Measurements from ENCODE around the gene LIME1. TPM values are rescaled to one million over a fixed set of nuclear protein-coding genes. Genes with fewer than 3 reads are reported as not detected.

LIME1 gene
- total RNA-seq, 1 experiment from 2014 or later, result 25.8 TPM

GRCh38 chr20:63741354-63741675 is 4.9 kb downstream of the LIME1 start:
- Mint-ChIP-seq H3K4me3 (ENCODE audit: low read depth, unreplicated experiment) (peak overlapping the region; percentile 72), H3K27me3 (ENCODE audit: unreplicated experiment) (no peaks in the 10 kb centered on the region), H3K27ac (ENCODE audit: unreplicated experiment) (peak overlapping the region; percentile 64), H3K4me1 (ENCODE audit: low read depth, unreplicated experiment) (no peaks in the 10 kb centered on the region), H3K9me3 (ENCODE audit: low read depth, unreplicated experiment) (no peaks in the 10 kb centered on the region), H3K36me3 (ENCODE audit: insufficient read depth, unreplicated experiment) (peaks cover 58% of the 10 kb centered on the region)
- DNase-seq, result no peak
- TF ChIP-seq, protein P1, sequence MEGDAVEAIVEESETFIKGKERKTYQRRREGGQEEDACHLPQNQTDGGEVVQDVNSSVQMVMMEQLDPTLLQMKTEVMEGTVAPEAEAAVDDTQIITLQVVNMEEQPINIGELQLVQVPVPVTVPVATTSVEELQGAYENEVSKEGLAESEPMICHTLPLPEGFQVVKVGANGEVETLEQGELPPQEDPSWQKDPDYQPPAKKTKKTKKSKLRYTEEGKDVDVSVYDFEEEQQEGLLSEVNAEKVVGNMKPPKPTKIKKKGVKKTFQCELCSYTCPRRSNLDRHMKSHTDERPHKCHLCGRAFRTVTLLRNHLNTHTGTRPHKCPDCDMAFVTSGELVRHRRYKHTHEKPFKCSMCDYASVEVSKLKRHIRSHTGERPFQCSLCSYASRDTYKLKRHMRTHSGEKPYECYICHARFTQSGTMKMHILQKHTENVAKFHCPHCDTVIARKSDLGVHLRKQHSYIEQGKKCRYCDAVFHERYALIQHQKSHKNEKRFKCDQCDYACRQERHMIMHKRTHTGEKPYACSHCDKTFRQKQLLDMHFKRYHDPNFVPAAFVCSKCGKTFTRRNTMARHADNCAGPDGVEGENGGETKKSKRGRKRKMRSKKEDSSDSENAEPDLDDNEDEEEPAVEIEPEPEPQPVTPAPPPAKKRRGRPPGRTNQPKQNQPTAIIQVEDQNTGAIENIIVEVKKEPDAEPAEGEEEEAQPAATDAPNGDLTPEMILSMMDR (IDR thresholded peaks at IDR 0.05; ENCODE audit: unreplicated experiment), result no peak
- intact Hi-C loops (cut with micrococcal nuclease; ENCODE audit: unreplicated experiment), result no loop called here
- CTCF ChIA-PET, result interaction anchor here (0.6 to 1.6 kb wide), 11 partner anchors 9 to 334 kb away, joined by 3 to 12 read pairs (median 4); partner anchors contain the start of genes ARFRP1, SAMD10, TPD52L2 and ZGPAT
- BruUV-seq (replicated peaks), result no TSS peak

DNA sequence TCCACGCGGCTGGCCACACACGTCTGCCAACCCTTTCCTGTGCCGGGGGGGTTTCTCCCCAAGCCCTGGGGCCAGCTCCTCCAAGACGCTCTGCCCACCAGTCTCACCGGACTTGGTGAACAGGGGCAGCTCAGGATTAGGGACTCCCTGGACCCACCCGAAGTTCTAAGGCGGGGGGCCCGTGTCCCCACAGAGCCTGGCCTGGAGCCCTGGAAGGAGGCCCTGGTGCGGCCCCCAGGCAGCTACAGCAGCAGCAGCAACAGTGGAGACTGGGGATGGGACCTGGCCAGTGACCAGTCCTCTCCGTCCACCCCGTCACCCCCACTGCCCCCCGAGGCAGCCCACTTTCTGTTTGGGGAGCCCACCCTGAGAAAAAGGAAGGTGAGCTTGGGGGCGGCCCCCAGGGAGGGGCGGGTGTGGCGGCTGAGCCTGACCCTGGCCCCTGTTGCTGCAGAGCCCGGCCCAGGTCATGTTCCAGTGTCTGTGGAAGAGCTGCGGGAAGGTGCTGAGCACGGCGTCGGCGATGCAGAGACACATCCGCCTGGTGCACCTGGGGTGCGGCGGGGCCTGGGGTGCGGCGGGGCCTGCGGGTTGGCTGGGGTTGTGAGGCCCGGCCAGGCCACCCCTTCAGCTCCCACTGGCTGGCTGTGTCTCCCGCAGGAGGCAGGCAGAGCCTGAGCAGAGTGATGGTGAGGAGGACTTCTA is 5.4 kb downstream of the LIME1 start:
- H3K4me3 Mint-ChIP-seq (ENCODE audit: low read depth, unreplicated experiment), result peak overlapping the region; percentile 72
- CTCF ChIA-PET, result interaction anchor here (0.9 to 1.6 kb wide), 7 partner anchors 9 to 204 kb away, joined by 3 to 12 read pairs (median 4); partner anchors contain the start of gene TPD52L2
- no peaks in the 10 kb centered on the region for H3K27me3 Mint-ChIP-seq (ENCODE audit: unreplicated experiment)
- TF ChIP-seq, protein P1 (IDR thresholded peaks at IDR 0.05; ENCODE audit: unreplicated experiment), result no peak
- H3K27ac Mint-ChIP-seq (ENCODE audit: unreplicated experiment), result no peak overlapping the region
- no TSS peak for BruUV-seq (replicated peaks)
- intact Hi-C loops (cut with micrococcal nuclease; ENCODE audit: unreplicated experiment), result no loop called here
- no peaks in the 10 kb centered on the region for H3K4me1 Mint-ChIP-seq (ENCODE audit: low read depth, unreplicated experiment)
- DNase-seq, result no peak
- no peaks in the 10 kb centered on the region for H3K9me3 Mint-ChIP-seq (ENCODE audit: low read depth, unreplicated experiment)
- peaks cover 53% of the 10 kb centered on the region for H3K36me3 Mint-ChIP-seq (ENCODE audit: insufficient read depth, unreplicated experiment)

DNA sequence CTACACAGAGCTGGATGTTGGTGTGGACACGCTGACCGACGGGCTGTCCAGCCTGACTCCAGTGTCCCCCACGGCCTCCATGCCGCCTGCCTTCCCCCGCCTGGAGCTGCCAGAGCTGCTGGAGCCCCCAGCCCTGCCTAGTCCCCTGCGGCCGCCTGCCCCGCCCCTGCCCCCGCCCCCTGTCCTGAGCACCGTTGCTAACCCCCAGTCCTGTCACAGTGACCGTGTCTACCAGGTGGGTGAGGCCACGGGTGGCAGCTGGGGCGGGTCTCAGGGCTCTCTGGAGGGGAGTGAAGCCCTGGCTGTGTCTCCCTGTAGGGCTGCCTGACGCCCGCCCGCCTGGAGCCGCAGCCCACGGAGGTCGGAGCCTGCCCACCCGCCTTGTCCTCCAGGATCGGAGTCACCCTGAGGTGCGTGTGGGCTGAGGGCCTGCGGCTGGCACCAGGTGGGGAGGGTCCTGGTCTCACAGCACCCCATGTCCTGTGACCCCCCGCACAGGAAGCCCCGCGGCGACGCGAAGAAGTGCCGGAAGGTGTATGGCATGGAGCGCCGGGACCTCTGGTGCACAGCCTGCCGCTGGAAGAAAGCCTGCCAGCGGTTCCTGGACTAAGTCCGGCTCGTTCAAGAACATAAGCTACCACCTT is 6.0 kb downstream of the LIME1 start:
- no peak for DNase-seq
- Mint-ChIP-seq H3K27me3 (ENCODE audit: unreplicated experiment) (no peaks in the 10 kb centered on the region), H3K27ac (ENCODE audit: unreplicated experiment) (no peak overlapping the region), H3K4me3 (ENCODE audit: low read depth, unreplicated experiment) (no peak overlapping the region), H3K36me3 (ENCODE audit: insufficient read depth, unreplicated experiment) (peaks cover 48% of the 10 kb centered on the region), H3K9me3 (ENCODE audit: low read depth, unreplicated experiment) (no peaks in the 10 kb centered on the region), H3K4me1 (ENCODE audit: low read depth, unreplicated experiment) (no peaks in the 10 kb centered on the region)
- BruUV-seq (replicated peaks), result no TSS peak
- TF ChIP-seq, protein P1 (IDR thresholded peaks at IDR 0.05; ENCODE audit: unreplicated experiment), result no peak
- intact Hi-C loops (cut with micrococcal nuclease; ENCODE audit: unreplicated experiment), result no loop called here
- CTCF ChIA-PET, result interaction anchor here (0.6 to 1.3 kb wide), 2 partner anchors 8 to 30 kb away, joined by 3 to 5 read pairs; no protein-coding TSS in a partner anchor

- no peak for DNase-seq
- Mint-ChIP-seq H3K36me3 (ENCODE audit: insufficient read depth, unreplicated experiment) (peaks cover 42% of the 10 kb centered on the region), H3K27me3 (ENCODE audit: unreplicated experiment) (no peaks in the 10 kb centered on the region), H3K9me3 (ENCODE audit: low read depth, unreplicated experiment) (no peaks in the 10 kb centered on the region), H3K4me1 (ENCODE audit: low read depth, unreplicated experiment) (no peaks in the 10 kb centered on the region), H3K4me3 (ENCODE audit: low read depth, unreplicated experiment) (no peak overlapping the region), H3K27ac (ENCODE audit: unreplicated experiment) (no peak overlapping the region)
- CTCF ChIA-PET, result interaction anchor here (0.6 kb wide), 1 partner anchor 29 kb away, joined by 5 read pairs; no protein-coding TSS in a partner anchor
- BruUV-seq (replicated peaks), result TSS peak; percentile 33
- intact Hi-C loops (cut with micrococcal nuclease; ENCODE audit: unreplicated experiment), result no loop called here
- TF ChIP-seq, protein P1 (IDR thresholded peaks at IDR 0.05; ENCODE audit: unreplicated experiment), result no peak
These were observed 6.9 kb downstream of the LIME1 start for GRCh38 chr20:63743210-63743970.

Measured in Calu3 (cell line).